ENCODE measurements around the gene ZNRD2.

GRCh38 chr11:65609229-65609628, 39.0 kb downstream of the ZNRD2 start:
- TF ChIP-seq CTCF (conservative IDR thresholded peaks at IDR 0.05; ENCODE audit: low read depth, low read length), result no peak
- no peak for TF ChIP-seq EZH2 (IDR thresholded peaks at IDR 0.05; ENCODE audit: low read length, unreplicated experiment)
- no peak for TF ChIP-seq EZH2phosphoT487 (IDR thresholded peaks at IDR 0.05; ENCODE audit: borderline replicate concordance, low read length)
